Endothelial cell of umbilical vein (primary cell): Measurements from ENCODE around the gene GDI1. TPM values are rescaled to one million over a fixed set of nuclear protein-coding genes. Genes with fewer than 3 reads are reported as not detected.

ENCODE experiments used
- BruUV-seq: library from RNA; stranded (reverse); fragments of 400-500 nt; replicated peaks from 2 replicates; lab custom pipeline; 2021; lab: Mats Ljungman, UMichigan
- CTCF ChIA-PET: fragments of 300-600, 350-600 bp; sonication (Branson Sonifier 250); formaldehyde crosslinking; loops from one replicate; lab custom pipeline; 2021; ENCODE audit warnings: antibody characterized with exemption, inconsistent platforms; lab: Charles Lee
- POLR2A ChIA-PET: fragments of 300-600, 350-600 bp; sonication (Branson Sonifier 250); formaldehyde crosslinking; loops from one replicate; lab custom pipeline; 2021; ENCODE audit warnings: antibody characterized with exemption, inconsistent platforms; lab: Charles Lee
- DNase-seq: peaks from one replicate; pipeline ENCODE4 v3.0.0-alpha.2; 2011; ENCODE audit warnings: low read depth, low spot score
- FAIRE-seq: peaks from 2 replicates; lab custom pipeline; 2011; peaks lifted over from hg19 to GRCh38; lab: Jason Lieb, UNC
- H2AFZ ChIP-seq: 2 replicates; pipeline ENCODE4 v1.6.0; 2012; ENCODE audit warnings: low read depth, low read length, control low read depth, inconsistent platforms
- H3K27ac ChIP-seq: 2 replicates; pipeline ENCODE4 v1.5.1; 2011; ENCODE audit warnings: low read depth, mild to moderate bottlenecking, control low read depth, low read length, moderate library complexity; ENCODE audit not compliant: insufficient read depth
- H3K27me3 ChIP-seq, 2 experiments: 2 replicates each; pipeline versions ENCODE4 v1.6.0 to v1.6.1; 2011; ENCODE audit warnings: low read length in 2 of 2, mixed read lengths in 1 of 2; ENCODE audit not compliant: control insufficient read depth in 2 of 2, insufficient read depth in 2 of 2
- H3K36me3 ChIP-seq, 2 experiments: 2 replicates in 1 of 2; 3 replicates in 1 of 2; pipeline ENCODE4 v1.5.1; 2011; ENCODE audit warnings: low read length in 2 of 2, mild to moderate bottlenecking in 1 of 2, moderate library complexity in 1 of 2; ENCODE audit not compliant: control insufficient read depth in 2 of 2, insufficient read depth in 2 of 2; ENCODE audit errors: extremely low read depth in 1 of 2
- H3K4me1 ChIP-seq: 3 replicates; pipeline ENCODE4 v1.5.1; 2011; ENCODE audit warnings: mild to moderate bottlenecking, low read length; ENCODE audit not compliant: control insufficient read depth, insufficient read depth; ENCODE audit errors: extremely low read depth
- H3K4me2 ChIP-seq: 2 replicates; pipeline ENCODE4 v1.6.1; 2011; ENCODE audit warnings: low read length, control low read depth, mixed read lengths; ENCODE audit not compliant: insufficient read depth
- H3K4me3 ChIP-seq, 3 experiments: fragments of 200-600 bp in 1 of 3; sonication (generic), shearing (Covaris generic) in 1 of 3; replicated peaks in 1 of 3; 2 replicates each; pipeline ENCODE4 v1.5.1; 2011 to 2016; ENCODE audit warnings: control low read depth in 3 of 3, low read length in 3 of 3, mild to moderate bottlenecking in 2 of 3, inconsistent platforms in 1 of 3, low read depth in 1 of 3, moderate library complexity in 1 of 3; ENCODE audit not compliant: insufficient read depth in 1 of 3
- H3K79me2 ChIP-seq: 2 replicates; pipeline ENCODE4 v1.6.0; 2012; ENCODE audit warnings: low read length, inconsistent platforms; ENCODE audit not compliant: control insufficient read depth, insufficient read depth
- H3K9ac ChIP-seq: replicated peaks from 2 replicates; pipeline ENCODE3; 2011; ENCODE audit warnings: low read length, control low read depth; ENCODE audit not compliant: insufficient read depth; ENCODE audit errors: extremely low read depth
- H3K9me1 ChIP-seq: replicated peaks from 3 replicates; pipeline ENCODE4 v1.6.0; 2011; ENCODE audit warnings: mild to moderate bottlenecking, low read length; ENCODE audit not compliant: control insufficient read depth, insufficient read depth; ENCODE audit errors: extremely low read depth
- H3K9me3 ChIP-seq: replicated peaks from 2 replicates; pipeline ENCODE4 v1.5.1; 2012; ENCODE audit warnings: low read length, inconsistent platforms; ENCODE audit not compliant: control insufficient read depth, insufficient read depth
- H4K20me1 ChIP-seq: replicated peaks from 2 replicates; pipeline ENCODE3; 2011; ENCODE audit warnings: mild to moderate bottlenecking, low read length; ENCODE audit not compliant: control insufficient read depth, insufficient read depth; ENCODE audit errors: extremely low read depth
- EZH2 ChIP-seq: IDR thresholded peaks from 2 replicates; pipeline ENCODE4 v1.6.1; 2012; ENCODE audit warnings: borderline replicate concordance, low read depth, mild to moderate bottlenecking, moderate library complexity, low read length, inconsistent platforms; ENCODE audit not compliant: severe bottlenecking
- FOS ChIP-seq: IDR thresholded peaks from 2 replicates; pipeline ENCODE4 v1.6.1; 2011; ENCODE audit warnings: mild to moderate bottlenecking, low read length, moderate library complexity, borderline replicate concordance; ENCODE audit not compliant: insufficient read depth
- GATA2 ChIP-seq: IDR thresholded peaks from 2 replicates; pipeline ENCODE4 v1.7.0; 2011; ENCODE audit warnings: low read depth, mild to moderate bottlenecking, moderate library complexity, mixed read lengths, low read length; ENCODE audit not compliant: insufficient read length, insufficient read depth
- JUN ChIP-seq: IDR thresholded peaks from 2 replicates; pipeline ENCODE4 v1.6.1; 2011; ENCODE audit warnings: borderline replicate concordance, low read depth; ENCODE audit not compliant: insufficient read length, insufficient read depth
- MYC ChIP-seq: IDR thresholded peaks from one replicate; pipeline ENCODE4 v1.6.1; 2011; ENCODE audit warnings: mild to moderate bottlenecking, low read depth, low read length
- POLR2A ChIP-seq: IDR thresholded peaks from 2 replicates; pipeline ENCODE4 v1.6.1; 2012; ENCODE audit warnings: low read depth, mild to moderate bottlenecking, control low read depth, low read length
- POLR2AphosphoS5 ChIP-seq: IDR thresholded peaks from 2 replicates; pipeline ENCODE4 v1.6.1; 2012; ENCODE audit warnings: low read depth, mild to moderate bottlenecking, control low read depth, low read length, moderate library complexity; ENCODE audit not compliant: insufficient read depth
- dilution Hi-C: fragments of 300-500 bp; cut with MboI; formaldehyde crosslinking; loops from one replicate; pipeline ENCODE4 v1.15.0; 2019; ENCODE audit warnings: low sequenced_read_pairs; ENCODE audit not compliant: extremely low pct_ligation_motif_present
- intact Hi-C: fragments of 100-400 bp; cut with micrococcal nuclease; formaldehyde crosslinking; loops from one replicate; pipeline ENCODE4 v1.10.0; 2022
- polyA plus RNA-seq, 4 experiments: library from polyadenylated mRNA; depleted of rRNA in 3 of 4; stranded (reverse) in 3 of 4; unstranded in 1 of 4; fragments of >200 nt; gene quantifications; 2 replicates each; pipeline versions ENCODE4 v1.2.1 to v1.2.3, GENCODE V29; 2011 to 2012; ENCODE audit warnings: missing spikeins in 1 of 4
- total RNA-seq: library from RNA; stranded (reverse); gene quantifications from 2 replicates; pipeline ENCODE4 v1.2.3, GENCODE V29; 2021
- TF ChIP-seq, protein P1 (sequence below): IDR thresholded peaks from 2 replicates; pipeline ENCODE4 v1.6.1; 2011; ENCODE audit not compliant: insufficient read depth, insufficient read length
- TF ChIP-seq, protein P2 (sequence below), 2 donors: IDR thresholded peaks; 1 replicate in 1 of 2; 2 replicates in 1 of 2; pipeline ENCODE4 v1.5.1; 2011; ENCODE audit warnings: low read length in 2 of 2, mild to moderate bottlenecking in 2 of 2, moderate library complexity in 2 of 2, control low read depth in 1 of 2, inconsistent platforms in 1 of 2, low read depth in 1 of 2; ENCODE audit not compliant: insufficient read depth in 1 of 2; ENCODE audit errors: extremely low read depth in 1 of 2

The GDI1 gene
- total and polyA plus RNA-seq, 2 donors (not counting 3 experiments of a cell fraction or from before 2014, with no cell fraction given), result 128 to 247 TPM

DNA sequence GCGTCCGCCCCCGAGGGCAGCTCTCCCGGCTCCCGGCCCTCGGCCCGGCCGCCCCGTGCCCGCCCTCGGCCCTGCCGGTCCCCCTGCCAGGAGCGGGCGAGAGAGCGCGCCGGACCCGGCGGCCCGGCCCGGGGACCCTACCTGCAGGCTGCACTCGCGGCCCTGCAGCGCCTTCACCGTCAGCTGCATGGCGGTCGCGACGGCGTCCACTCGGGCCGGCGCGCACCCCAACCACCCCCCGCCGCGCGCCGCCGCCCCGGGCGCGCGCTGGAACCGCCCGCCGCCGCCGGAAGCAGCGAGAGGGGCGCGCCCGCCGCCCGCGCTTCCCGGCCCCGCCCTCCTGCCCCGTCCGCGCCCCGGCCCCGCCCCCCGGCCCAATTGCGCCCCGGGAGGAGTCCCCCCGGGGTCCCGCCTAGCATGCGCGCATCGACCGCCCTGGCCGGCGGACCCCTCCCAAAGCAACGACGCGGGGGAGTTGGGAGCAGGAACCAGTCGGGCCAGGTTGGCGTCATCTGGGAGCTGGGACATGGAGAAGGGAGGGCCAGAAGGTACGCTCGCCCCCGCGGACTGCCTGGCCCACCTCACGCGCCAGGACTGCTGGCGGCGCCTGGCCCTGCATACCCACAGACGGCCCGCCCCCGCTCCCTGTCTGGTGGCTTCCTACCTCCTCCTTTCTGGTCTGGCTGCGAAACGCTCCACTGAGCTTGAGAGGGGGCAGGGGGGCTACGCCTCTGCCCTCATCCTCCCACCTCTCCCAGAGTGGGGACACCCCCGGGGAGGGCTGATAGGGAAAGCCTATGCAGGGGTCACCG, 49.6 kb downstream of the GDI1 start, which contains the start of gene UBL4A:
Gene UBL4A (minus strand): TSS at position 220 of the 812 bp plus-strand sequence. CDS start 31 bp downstream, at position 189.
- peak within 1 kb of the TSS; percentile 36 for H3K9ac ChIP-seq
- H3K4me1 ChIP-seq, result peaks cover 3% of the 10 kb centered on the region
- H3K4me3 ChIP-seq, result peak within 1 kb of the TSS; percentile 37 to 51 (median 46)
- H3K9me3 ChIP-seq, result no peaks in the 10 kb centered on the region
- FAIRE-seq, result peak; percentile 84
- ChIA-PET POLR2A (interaction anchor here (0.5 to 1.2 kb wide), 2 partner anchors 8 to 11 kb away, joined by 3 to 5 read pairs; partner anchors contain the start of gene LAGE3), CTCF (interaction anchor here (1.4 to 2.0 kb wide), 2 partner anchors 10 to 40 kb away, joined by 4 to 7 read pairs; no protein-coding TSS in a partner anchor)
- peaks cover 10% of the 10 kb centered on the region for H3K79me2 ChIP-seq
- intact Hi-C loops, result no loop called here
- peak within 1 kb of the TSS; percentile 56 for H2AFZ ChIP-seq
- H3K4me2 ChIP-seq, result peak within 1 kb of the TSS; percentile 57
- no peak within 1 kb of the TSS for H3K27ac ChIP-seq
- TF ChIP-seq MYC, result no peak
- TF ChIP-seq, protein P1, sequence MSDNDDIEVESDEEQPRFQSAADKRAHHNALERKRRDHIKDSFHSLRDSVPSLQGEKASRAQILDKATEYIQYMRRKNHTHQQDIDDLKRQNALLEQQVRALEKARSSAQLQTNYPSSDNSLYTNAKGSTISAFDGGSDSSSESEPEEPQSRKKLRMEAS, result no peak
- TF ChIP-seq, protein P2, sequence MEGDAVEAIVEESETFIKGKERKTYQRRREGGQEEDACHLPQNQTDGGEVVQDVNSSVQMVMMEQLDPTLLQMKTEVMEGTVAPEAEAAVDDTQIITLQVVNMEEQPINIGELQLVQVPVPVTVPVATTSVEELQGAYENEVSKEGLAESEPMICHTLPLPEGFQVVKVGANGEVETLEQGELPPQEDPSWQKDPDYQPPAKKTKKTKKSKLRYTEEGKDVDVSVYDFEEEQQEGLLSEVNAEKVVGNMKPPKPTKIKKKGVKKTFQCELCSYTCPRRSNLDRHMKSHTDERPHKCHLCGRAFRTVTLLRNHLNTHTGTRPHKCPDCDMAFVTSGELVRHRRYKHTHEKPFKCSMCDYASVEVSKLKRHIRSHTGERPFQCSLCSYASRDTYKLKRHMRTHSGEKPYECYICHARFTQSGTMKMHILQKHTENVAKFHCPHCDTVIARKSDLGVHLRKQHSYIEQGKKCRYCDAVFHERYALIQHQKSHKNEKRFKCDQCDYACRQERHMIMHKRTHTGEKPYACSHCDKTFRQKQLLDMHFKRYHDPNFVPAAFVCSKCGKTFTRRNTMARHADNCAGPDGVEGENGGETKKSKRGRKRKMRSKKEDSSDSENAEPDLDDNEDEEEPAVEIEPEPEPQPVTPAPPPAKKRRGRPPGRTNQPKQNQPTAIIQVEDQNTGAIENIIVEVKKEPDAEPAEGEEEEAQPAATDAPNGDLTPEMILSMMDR (IDR thresholded peaks at IDR 0.05; ENCODE audit: extremely low read depth in 1 of 2, insufficient read depth in 1 of 2, low read depth in 1 of 2, low read length in 2 of 2), result no peak
- no peak for TF ChIP-seq POLR2A
- TF ChIP-seq JUN, result no peak
- TF ChIP-seq POLR2AphosphoS5, result no peak
- TF ChIP-seq GATA2, result no peak
- no peak for TF ChIP-seq FOS
- no peak for TF ChIP-seq EZH2
- dilution Hi-C loops, result no loop called here
- no peaks in the 10 kb centered on the region for H3K9me1 ChIP-seq
- BruUV-seq, result no TSS peak
- H3K36me3 ChIP-seq, result no peaks in the 10 kb centered on the region
- no peaks in the 10 kb centered on the region for H3K27me3 ChIP-seq
- no peaks in the 10 kb centered on the region for H4K20me1 ChIP-seq
- DNase-seq, result peak; percentile 15
